ENCODE measurements around the gene TMEM151A.
"Not testable (repeated sequence)": the region's sequence is repeated elsewhere in the genome, so short reads cannot be mapped to it uniquely, and the experiment has no call there.

TMEM151A gene

GRCh38 chr11:66309475-66309874, 17.8 kb downstream of the TMEM151A start:
- DNase-seq (ENCODE audit: low read depth): no peak

GRCh38 chr11:66310324-66310723, 18.6 kb downstream of the TMEM151A start:
- no peak for DNase-seq (ENCODE audit: low read depth)

- DNase-seq (ENCODE audit: low read depth): not testable (repeated sequence)
Measured at GRCh38 chr11:66310803-66311440, 19.2 kb downstream of the TMEM151A start.

GRCh38 chr11:66311470-66311964, 19.8 kb downstream of the TMEM151A start:
- DNase-seq (ENCODE audit: low read depth): no peak

GRCh38 chr11:66311965-66312548, 20.4 kb downstream of the TMEM151A start:
- peak; percentile 65 for DNase-seq (ENCODE audit: low read depth)

- DNase-seq (ENCODE audit: low read depth): peak; percentile 93
Measured at GRCh38 chr11:66312549-66313320, 21.0 kb downstream of the TMEM151A start.

GRCh38 chr11:66313321-66314185, 21.9 kb downstream of the TMEM151A start:
- DNase-seq (ENCODE audit: low read depth): no peak

GRCh38 chr11:66314186-66314501, 22.4 kb downstream of the TMEM151A start:
- DNase-seq (ENCODE audit: low read depth): no peak

GRCh38 chr11:66314561-66315497, 23.1 kb downstream of the TMEM151A start:
- DNase-seq (ENCODE audit: low read depth): no peak

- no peak for DNase-seq (ENCODE audit: low read depth)
Measured at GRCh38 chr11:66315498-66315885, 23.8 kb downstream of the TMEM151A start.

GRCh38 chr11:66315921-66316811, 24.5 kb downstream of the TMEM151A start:
- DNase-seq (ENCODE audit: low read depth): no peak

- DNase-seq (ENCODE audit: low read depth): no peak
Measured at GRCh38 chr11:66316849-66317251, 25.2 kb downstream of the TMEM151A start, which contains the start of gene CD248. Gene CD248, minus strand, starts transcription at chr11:66317044. Its CDS starts 17 bp downstream, at chr11:66317027.

- DNase-seq (ENCODE audit: low read depth): no peak
Measured at GRCh38 chr11:66317322-66317722, 25.6 kb downstream of the TMEM151A start.

GRCh38 chr11:66317723-66318599, 26.3 kb downstream of the TMEM151A start:
- DNase-seq (ENCODE audit: low read depth): no peak

- DNase-seq (ENCODE audit: low read depth): no peak
Measured at GRCh38 chr11:66318600-66318970, 26.9 kb downstream of the TMEM151A start.

- DNase-seq (ENCODE audit: low read depth): not testable (repeated sequence)
Measured at GRCh38 chr11:66320289-66320688, 28.6 kb downstream of the TMEM151A start.

GRCh38 chr11:66320748-66321147, 29.1 kb downstream of the TMEM151A start:
- not testable (repeated sequence) for DNase-seq (ENCODE audit: low read depth)

GRCh38 chr11:66321606-66322005, 29.9 kb downstream of the TMEM151A start:
- DNase-seq (ENCODE audit: low read depth): no peak
